GM12891 (cell line): Measurements from ENCODE around the gene CYP4F12.

Source experiments
- POLR2A ChIP-seq: IDR thresholded peaks from 2 replicates; pipeline ENCODE4 v1.6.1; 2011; ENCODE audit warnings: low read depth, low read length, control low read depth
- POLR2AphosphoS5 ChIP-seq: IDR thresholded peaks from 2 replicates; pipeline ENCODE4 v1.6.1; 2011; ENCODE audit warnings: low read depth, low read length, control low read depth
- TAF1 ChIP-seq: IDR thresholded peaks from 2 replicates; pipeline ENCODE4 v1.6.1; 2011; ENCODE audit warnings: low read depth, low read length, control low read depth

DNA sequence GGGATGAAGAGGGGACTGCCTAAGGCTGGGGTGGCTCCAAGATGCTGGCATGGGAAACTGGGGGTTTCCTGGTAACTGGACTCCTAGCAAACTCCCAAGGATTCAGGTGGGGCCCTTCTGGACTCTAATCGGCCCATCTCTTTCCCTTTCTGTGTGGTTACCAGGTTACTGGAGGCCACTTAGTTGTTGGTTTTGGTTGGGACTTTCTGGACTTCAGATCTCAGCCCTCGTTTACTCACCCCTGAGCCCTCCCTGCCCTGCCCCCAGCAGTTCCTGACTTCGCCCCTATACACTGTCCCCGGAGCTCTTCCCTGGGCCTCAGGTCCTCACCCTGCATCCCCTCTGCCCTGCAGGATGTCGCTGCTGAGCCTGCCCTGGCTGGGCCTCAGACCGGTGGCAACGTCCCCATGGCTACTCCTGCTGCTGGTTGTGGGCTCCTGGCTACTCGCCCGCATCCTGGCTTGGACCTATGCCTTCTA is 328 bp downstream of the CYP4F12 start:
- no peak for TF ChIP-seq POLR2A
- TF ChIP-seq POLR2AphosphoS5 = no peak
- no peak for TF ChIP-seq TAF1
